OCI-LY7 (cell line): Measurements from ENCODE around the gene MEF2B. TPM values are rescaled to one million over a fixed set of nuclear protein-coding genes. Genes with fewer than 3 reads are reported as not detected.

ENCODE experiments used
- BruUV-seq: library from RNA; stranded (reverse); fragments of 400-500 nt; replicated peaks from 2 replicates; lab custom pipeline; 2021; lab: Mats Ljungman, UMichigan
- CTCF ChIA-PET: fragments of 300-600 bp; sonication (Branson Sonifier 250); formaldehyde crosslinking; loops from one replicate; lab custom pipeline; 2022; ENCODE audit warnings: antibody characterized with exemption; ENCODE audit not compliant: unreplicated experiment; lab: Charles Lee
- POLR2A ChIA-PET: fragments of 300-600 bp; sonication (Branson Sonifier 250); formaldehyde crosslinking; loops from one replicate; lab custom pipeline; 2022; ENCODE audit warnings: antibody characterized with exemption; lab: Charles Lee
- DNase-seq: peaks from one replicate; pipeline ENCODE4 v3.0.0-alpha.2; 2015; ENCODE audit warnings: low spot score
- H2AFZ ChIP-seq: fragments of 200-600 bp; sonication (generic), shearing (Covaris generic); 2 replicates; pipeline ENCODE4 v1.6.1; 2014; ENCODE audit warnings: mild to moderate bottlenecking, antibody characterized with exemption, low read length, moderate library complexity
- H3K27ac ChIP-seq: fragments of 200-600 bp; sonication (generic); 2 replicates; pipeline ENCODE4 v1.5.1; 2014; ENCODE audit warnings: mixed run types, low read depth, mild to moderate bottlenecking, moderate library complexity, low read length, inconsistent platforms; ENCODE audit not compliant: poor library complexity, severe bottlenecking
- H3K36me3 ChIP-seq: fragments of 200-600 bp; sonication (generic); 2 replicates; pipeline ENCODE4 v1.6.1; 2014; ENCODE audit warnings: mild to moderate bottlenecking, antibody characterized with exemption, low read length, moderate library complexity, mixed read lengths; ENCODE audit not compliant: insufficient read depth
- H3K4me1 ChIP-seq: fragments of 200-600 bp; sonication (generic); 2 replicates; pipeline ENCODE4 v1.5.1; 2014; ENCODE audit warnings: mild to moderate bottlenecking, low read length; ENCODE audit not compliant: insufficient read depth, poor library complexity, severe bottlenecking
- H3K4me2 ChIP-seq: fragments of 200-600 bp; sonication (generic); 2 replicates; pipeline ENCODE4 v1.6.1; 2014; ENCODE audit warnings: mild to moderate bottlenecking, low read length
- H3K4me3 ChIP-seq: fragments of 200-600 bp; sonication (generic); 2 replicates; pipeline ENCODE4 v1.5.1; 2014; ENCODE audit warnings: mild to moderate bottlenecking, low read depth, low read length; ENCODE audit not compliant: poor library complexity, severe bottlenecking
- H3K79me2 ChIP-seq: fragments of 200-600 bp; sonication (generic); 2 replicates; pipeline ENCODE4 v1.6.1; 2016; ENCODE audit warnings: low read depth, mild to moderate bottlenecking, low read length, moderate library complexity, mixed read lengths; ENCODE audit not compliant: insufficient read depth
- H3K9me2 ChIP-seq: fragments of 200-600 bp; sonication (generic); 2 replicates; pipeline ENCODE4 v1.6.1; 2016; ENCODE audit warnings: mild to moderate bottlenecking, low read length, mixed read lengths; ENCODE audit not compliant: insufficient read depth
- H3K9me3 ChIP-seq: fragments of 200-600 bp; sonication (generic); 2 replicates; pipeline ENCODE4 v1.6.1; 2014; ENCODE audit warnings: mild to moderate bottlenecking, mixed run types, low read length, mixed read lengths
- H4K20me1 ChIP-seq: fragments of 200-600 bp; sonication (generic); 2 replicates; pipeline ENCODE4 v1.6.1; 2014; ENCODE audit warnings: mild to moderate bottlenecking, antibody characterized with exemption, low read length, moderate library complexity, mixed read lengths; ENCODE audit not compliant: insufficient read depth
- CTCF ChIP-seq: fragments of 200-600 bp; sonication (generic); conservative IDR thresholded peaks from 2 replicates; pipeline ENCODE4 v1.5.1; 2014; ENCODE audit warnings: mild to moderate bottlenecking, antibody characterized with exemption, low read length, moderate library complexity, mixed read lengths
- EZH2phosphoT487 ChIP-seq: fragments of 200-600 bp; sonication (generic); IDR thresholded peaks from 2 replicates; pipeline ENCODE4 v1.6.1; 2018; ENCODE audit warnings: low read depth, borderline replicate concordance, mild to moderate bottlenecking, mixed run types, antibody characterized with exemption, low read length, moderate library complexity, mixed read lengths
- intact Hi-C: fragments of 100-400 bp; cut with micrococcal nuclease; formaldehyde crosslinking; loops from one replicate; pipeline ENCODE4 v1.10.0; 2022; ENCODE audit not compliant: unreplicated experiment
- total RNA-seq, 2 experiments: library from RNA; depleted of rRNA in 1 of 2; stranded (reverse); fragments of >200 nt in 1 of 2; shearing (Covaris generic) in 1 of 2; gene quantifications; 2 replicates each; pipeline ENCODE4 v1.2.3, GENCODE V29; 2014 to 2022

The MEF2B gene
- total RNA-seq, 2 experiments from 2014 or later: 201 to 295 TPM

- TF ChIP-seq EZH2phosphoT487: no peak
- TF ChIP-seq CTCF: no peak
- peaks cover 1% of the 10 kb centered on the region; the same call in 1 of the 2 replicates for H3K79me2 ChIP-seq
- no peak overlapping the region for H2AFZ ChIP-seq
- no peaks in the 10 kb centered on the region for H4K20me1 ChIP-seq
- H3K9me2 ChIP-seq: no peaks in the 10 kb centered on the region
- no peak for DNase-seq
- ChIA-PET POLR2A (interaction anchor here (0.5 to 2.1 kb wide), 5 partner anchors 9 to 89 kb away, joined by 3 to 7 read pairs (median 5); no protein-coding TSS in a partner anchor), CTCF (interaction anchor here (0.9 to 2.4 kb wide), 2 partner anchors 11 to 27 kb away, joined by 3 to 17 read pairs; no protein-coding TSS in a partner anchor)
- peak overlapping the region; percentile 46 for H3K27ac ChIP-seq
- no peaks in the 10 kb centered on the region for H3K9me3 ChIP-seq
- peaks cover 69% of the 10 kb centered on the region for H3K4me1 ChIP-seq
- no peak overlapping the region for H3K4me2 ChIP-seq
- no peak overlapping the region for H3K4me3 ChIP-seq
- BruUV-seq: no TSS peak
- peaks cover 84% of the 10 kb centered on the region for H3K36me3 ChIP-seq
- intact Hi-C loops: no loop called here
Measured at GRCh38 chr19:19147344-19147743, 22.7 kb downstream of the MEF2B start.

DNA sequence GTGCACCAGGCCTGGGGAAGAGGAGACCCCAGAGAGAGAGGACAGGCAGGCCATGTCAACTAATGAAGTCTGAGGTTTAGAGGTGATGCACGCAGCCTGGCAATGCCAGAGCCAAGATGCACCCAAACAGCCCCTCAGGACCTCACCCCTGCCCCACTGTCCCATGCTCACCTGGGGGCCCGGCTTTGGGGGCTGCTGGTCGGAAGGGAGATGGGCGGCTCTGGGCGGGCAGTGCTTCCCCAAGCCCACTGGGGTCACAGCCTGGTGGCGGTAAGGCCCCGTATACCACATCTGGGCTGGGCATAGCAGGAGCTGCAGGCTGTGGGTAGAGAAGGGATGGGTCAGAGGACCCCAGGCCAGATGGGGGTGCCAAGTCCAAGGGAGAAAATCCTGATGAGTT lies 23.2 kb downstream of the MEF2B start:
- no peak for TF ChIP-seq EZH2phosphoT487
- TF ChIP-seq CTCF: no peak
- peak overlapping the region; percentile 46 for H3K27ac ChIP-seq
- CTCF ChIA-PET: interaction anchor here (0.9 to 2.4 kb wide), 2 partner anchors 12 to 28 kb away, joined by 3 to 17 read pairs; no protein-coding TSS in a partner anchor
- no peak overlapping the region for H3K4me2 ChIP-seq
- H2AFZ ChIP-seq: no peak overlapping the region
- no peaks in the 10 kb centered on the region for H4K20me1 ChIP-seq
- H3K4me1 ChIP-seq: peaks cover 65% of the 10 kb centered on the region
- H3K36me3 ChIP-seq: peaks cover 83% of the 10 kb centered on the region
- no peak overlapping the region for H3K4me3 ChIP-seq
- no peak for DNase-seq
- no peaks in the 10 kb centered on the region for H3K79me2 ChIP-seq
- H3K9me3 ChIP-seq: no peaks in the 10 kb centered on the region
- H3K9me2 ChIP-seq: no peaks in the 10 kb centered on the region
- intact Hi-C loops: loop anchor here (1.0 kb wide), 1 partner anchor 28 kb away; no protein-coding TSS in a partner anchor
- no TSS peak for BruUV-seq
- POLR2A ChIA-PET: interaction anchor here (0.5 to 2.1 kb wide), 5 partner anchors 9 to 88 kb away, joined by 3 to 7 read pairs (median 5); no protein-coding TSS in a partner anchor
